ENCODE results near the gene PTPRE. TPM values are rescaled to one million over a fixed set of nuclear protein-coding genes. Genes with fewer than 3 reads are reported as not detected.

Gene PTPRE
- total RNA-seq, 2 donors from 2014 or later = 6.5 to 8.9 TPM

DNA sequence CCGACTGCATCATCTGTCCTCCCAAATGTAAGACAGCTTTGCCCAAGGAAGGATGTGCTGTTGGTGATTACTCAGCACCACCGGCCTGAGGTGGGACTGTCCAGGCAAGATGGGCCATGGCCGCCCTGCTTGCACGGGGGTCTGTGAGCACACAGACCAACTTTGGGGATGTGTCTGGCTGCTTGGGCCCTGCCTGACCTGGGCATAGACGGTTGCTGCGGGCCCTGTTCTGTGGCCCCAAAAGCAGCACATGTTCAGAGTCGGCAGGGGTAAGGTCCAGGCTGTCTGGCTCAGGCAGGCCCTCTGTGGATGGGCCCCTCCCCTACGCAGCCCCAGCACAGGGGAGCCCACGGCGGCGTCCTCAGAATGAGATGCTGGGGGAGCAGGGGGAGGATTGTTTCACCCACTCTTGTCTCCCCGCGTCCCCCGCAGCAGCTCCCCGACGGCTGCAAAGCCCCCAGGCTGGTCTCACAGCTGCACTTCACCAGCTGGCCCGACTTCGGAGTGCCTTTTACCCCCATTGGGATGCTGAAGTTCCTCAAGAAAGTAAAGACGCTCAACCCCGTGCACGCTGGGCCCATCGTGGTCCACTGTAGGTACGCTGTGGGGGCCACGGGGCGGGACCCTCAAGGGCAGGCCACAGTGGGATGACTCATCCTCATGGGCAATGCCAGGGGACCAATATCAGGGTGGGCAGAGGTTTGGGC, 160.9 kb downstream of the PTPRE start:
- WGBS, 2 donors = 79 to 83% methylated on average over 12 to 25 of the region's 25 CpGs
- ATAC-seq = no peak

DNA sequence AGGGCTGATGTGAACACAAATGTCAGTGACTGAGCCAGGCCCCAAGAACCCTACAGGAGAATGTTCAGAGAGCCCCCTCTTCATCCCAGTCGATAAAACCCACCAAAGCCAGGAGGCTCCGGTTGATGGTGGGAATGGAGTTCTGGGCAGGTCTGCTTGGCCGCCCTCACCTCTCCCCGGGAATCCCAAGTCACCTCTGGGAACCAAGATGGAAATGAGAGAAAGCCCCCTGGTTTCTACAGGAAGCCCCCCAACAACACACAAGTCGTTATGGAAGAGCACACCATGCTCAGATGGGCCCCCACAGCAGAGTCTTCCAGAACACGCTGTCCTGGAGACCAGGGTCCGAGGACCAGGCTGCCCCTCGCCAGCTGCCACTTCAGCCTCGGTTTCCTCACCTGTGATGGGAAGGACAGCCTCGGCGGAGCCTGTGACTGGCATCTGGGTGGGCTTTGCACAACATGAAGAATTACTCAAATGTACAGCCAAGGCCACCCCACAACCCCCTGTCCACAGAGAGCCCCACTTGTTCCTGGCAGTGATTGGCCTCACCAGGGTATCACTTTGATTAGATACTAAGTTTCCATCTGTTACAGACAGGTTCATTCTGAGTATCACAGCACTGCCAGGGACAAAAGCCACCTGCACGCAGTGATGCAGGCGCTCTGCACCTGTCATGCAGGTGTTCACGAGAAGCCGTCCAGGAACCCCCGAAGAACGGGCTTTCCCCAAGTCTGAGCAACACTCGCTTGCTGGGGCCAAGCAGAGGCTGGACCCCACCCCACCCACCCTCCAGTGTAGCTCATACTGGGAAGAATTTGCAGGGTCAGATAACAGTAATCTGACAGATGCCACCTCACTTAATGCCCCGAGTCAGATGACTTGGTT, 161.7 kb downstream of the PTPRE start:
- Histone ChIP-seq H3K27me3 (no peaks in the 10 kb centered on the region), H3K4me1 (no peaks in the 10 kb centered on the region), H3K9me3 (no peaks in the 10 kb centered on the region), H3K27ac (no peak overlapping the region), H3K36me3 (replicated peaks in 1 of 2; ENCODE audit: insufficient read depth in 1 of 2, low read depth in 2 of 2) (no peaks in the 10 kb centered on the region), H3K4me3 (no peak overlapping the region)
- WGBS, 2 donors = 67 to 82% methylated on average over 10 to 18 of the region's 19 CpGs
- ATAC-seq = no peak
- TF ChIP-seq, protein P1, sequence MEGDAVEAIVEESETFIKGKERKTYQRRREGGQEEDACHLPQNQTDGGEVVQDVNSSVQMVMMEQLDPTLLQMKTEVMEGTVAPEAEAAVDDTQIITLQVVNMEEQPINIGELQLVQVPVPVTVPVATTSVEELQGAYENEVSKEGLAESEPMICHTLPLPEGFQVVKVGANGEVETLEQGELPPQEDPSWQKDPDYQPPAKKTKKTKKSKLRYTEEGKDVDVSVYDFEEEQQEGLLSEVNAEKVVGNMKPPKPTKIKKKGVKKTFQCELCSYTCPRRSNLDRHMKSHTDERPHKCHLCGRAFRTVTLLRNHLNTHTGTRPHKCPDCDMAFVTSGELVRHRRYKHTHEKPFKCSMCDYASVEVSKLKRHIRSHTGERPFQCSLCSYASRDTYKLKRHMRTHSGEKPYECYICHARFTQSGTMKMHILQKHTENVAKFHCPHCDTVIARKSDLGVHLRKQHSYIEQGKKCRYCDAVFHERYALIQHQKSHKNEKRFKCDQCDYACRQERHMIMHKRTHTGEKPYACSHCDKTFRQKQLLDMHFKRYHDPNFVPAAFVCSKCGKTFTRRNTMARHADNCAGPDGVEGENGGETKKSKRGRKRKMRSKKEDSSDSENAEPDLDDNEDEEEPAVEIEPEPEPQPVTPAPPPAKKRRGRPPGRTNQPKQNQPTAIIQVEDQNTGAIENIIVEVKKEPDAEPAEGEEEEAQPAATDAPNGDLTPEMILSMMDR (IDR thresholded peaks at IDR 0.05) = no peak
- no peak for DNase-seq
- intact Hi-C loops (cut with DNase I) = no loop called here

More for the DNA sequence above, 160.9 kb downstream of the PTPRE start:
- no peak overlapping the region for H3K27ac ChIP-seq
- H3K4me3 ChIP-seq = no peak overlapping the region
- no peak for TF ChIP-seq POLR2A (IDR thresholded peaks at IDR 0.05)
- TF ChIP-seq, protein P1 (IDR thresholded peaks at IDR 0.05) = no peak
- H3K4me1 ChIP-seq = no peaks in the 10 kb centered on the region
- intact Hi-C loops (cut with DNase I) = no loop called here
- DNase-seq = no peak
- no peaks in the 10 kb centered on the region for H3K27me3 ChIP-seq
- H3K9me3 ChIP-seq = no peaks in the 10 kb centered on the region
- no peaks in the 10 kb centered on the region for H3K36me3 ChIP-seq (replicated peaks in 1 of 2; ENCODE audit: insufficient read depth in 1 of 2, low read depth in 2 of 2)

DNA sequence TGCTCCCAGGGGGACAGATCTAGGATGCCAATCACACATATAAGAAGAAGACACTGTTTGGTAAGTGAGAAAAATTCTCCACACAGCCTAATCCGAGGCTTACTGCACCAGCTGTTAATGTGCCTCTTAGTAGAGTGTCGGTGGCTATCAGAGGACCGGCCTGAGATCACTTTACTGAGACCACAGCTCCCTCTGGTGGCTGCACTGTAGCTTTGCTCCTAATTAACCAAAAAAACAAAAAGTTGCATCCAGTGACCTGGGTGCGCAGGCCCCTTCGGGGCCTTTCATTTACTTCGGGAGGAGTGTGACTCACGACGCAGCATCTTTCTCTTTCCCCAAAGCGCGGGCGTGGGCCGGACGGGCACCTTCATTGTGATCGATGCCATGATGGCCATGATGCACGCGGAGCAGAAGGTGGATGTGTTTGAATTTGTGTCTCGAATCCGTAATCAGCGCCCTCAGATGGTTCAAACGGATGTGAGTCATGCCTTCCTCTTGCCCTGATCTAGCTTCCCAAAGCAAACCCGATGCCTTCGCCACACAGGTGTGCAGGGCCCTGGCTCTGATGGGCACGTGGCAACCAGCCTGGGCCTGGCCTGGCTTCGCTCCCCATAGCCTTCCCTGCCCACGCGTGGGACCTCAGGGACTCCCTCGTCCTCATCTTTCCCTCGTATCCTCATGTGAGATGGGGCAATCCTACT, 162.6 kb downstream of the PTPRE start:
- H3K27ac ChIP-seq = no peak overlapping the region
- TF ChIP-seq, protein P1 (IDR thresholded peaks at IDR 0.05) = peak; percentile 72 to 84 (median 80)
- TF ChIP-seq POLR2A (IDR thresholded peaks at IDR 0.05) = no peak
- no peak overlapping the region for H3K4me3 ChIP-seq
- ATAC-seq = peak; percentile 73
- H3K27me3 ChIP-seq = no peaks in the 10 kb centered on the region
- WGBS, 2 donors = 24 to 30% methylated on average over 18 to 28 of the region's 28 CpGs
- intact Hi-C loops (cut with DNase I) = no loop called here
- no peaks in the 10 kb centered on the region for H3K9me3 ChIP-seq
- DNase-seq = peak; percentile 69 to 79 (median 76)
- H3K36me3 ChIP-seq (replicated peaks in 1 of 2; ENCODE audit: insufficient read depth in 1 of 2, low read depth in 2 of 2) = no peaks in the 10 kb centered on the region
- no peaks in the 10 kb centered on the region for H3K4me1 ChIP-seq

DNA sequence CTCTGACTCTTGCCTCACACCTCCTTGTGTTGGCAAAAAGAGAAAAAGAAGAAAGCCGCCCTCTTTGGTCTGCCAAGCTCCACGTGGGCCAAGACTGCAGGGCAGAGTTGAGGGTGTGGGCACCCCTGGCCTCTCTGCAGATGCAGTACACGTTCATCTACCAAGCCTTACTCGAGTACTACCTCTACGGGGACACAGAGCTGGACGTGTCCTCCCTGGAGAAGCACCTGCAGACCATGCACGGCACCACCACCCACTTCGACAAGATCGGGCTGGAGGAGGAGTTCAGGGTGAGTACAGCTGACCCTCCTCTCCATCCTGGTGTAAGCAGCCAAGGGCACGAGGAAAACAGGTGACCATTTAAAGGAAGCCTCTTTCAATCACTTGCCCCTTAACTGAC, 163.3 kb downstream of the PTPRE start:
- no peak for DNase-seq
- 57 to 62% methylated on average over 10 of the region's 10 CpGs for WGBS, 2 donors
- no peak for TF ChIP-seq POLR2A (IDR thresholded peaks at IDR 0.05)
- TF ChIP-seq, protein P1 (IDR thresholded peaks at IDR 0.05) = no peak
- Histone ChIP-seq H3K4me1 (no peaks in the 10 kb centered on the region), H3K4me3 (no peak overlapping the region), H3K27ac (no peak overlapping the region), H3K36me3 (replicated peaks in 1 of 2; ENCODE audit: insufficient read depth in 1 of 2, low read depth in 2 of 2) (no peaks in the 10 kb centered on the region), H3K27me3 (no peaks in the 10 kb centered on the region), H3K9me3 (no peaks in the 10 kb centered on the region)
- ATAC-seq = peak; percentile 14
- intact Hi-C loops (cut with DNase I) = no loop called here

Data from body of pancreas (tissue), 4 donors.